Subcutaneous adipose tissue (tissue), 4 donors: ENCODE measurements around the gene FAM89B. TPM values are rescaled to one million over a fixed set of nuclear protein-coding genes. Genes with fewer than 3 reads are reported as not detected.

Experiments
- total RNA-seq, 4 donors: library from RNA; depleted of rRNA; stranded (reverse); fragments of >200 nt; gene quantifications; one replicate each; pipeline ENCODE4 v1.1.0, GENCODE V29; 2016
- TF ChIP-seq, protein P1 (sequence below): fragments of 450-650 bp; IDR thresholded peaks from one replicate; pipeline ENCODE4 v1.5.1; 2016; ENCODE audit warnings: low read depth, mild to moderate bottlenecking, control low read depth, antibody characterized with exemption, moderate library complexity

FAM89B gene
- total RNA-seq, 4 donors from 2014 or later, result 15.2 to 48.8 (median 31.0) TPM

DNA sequence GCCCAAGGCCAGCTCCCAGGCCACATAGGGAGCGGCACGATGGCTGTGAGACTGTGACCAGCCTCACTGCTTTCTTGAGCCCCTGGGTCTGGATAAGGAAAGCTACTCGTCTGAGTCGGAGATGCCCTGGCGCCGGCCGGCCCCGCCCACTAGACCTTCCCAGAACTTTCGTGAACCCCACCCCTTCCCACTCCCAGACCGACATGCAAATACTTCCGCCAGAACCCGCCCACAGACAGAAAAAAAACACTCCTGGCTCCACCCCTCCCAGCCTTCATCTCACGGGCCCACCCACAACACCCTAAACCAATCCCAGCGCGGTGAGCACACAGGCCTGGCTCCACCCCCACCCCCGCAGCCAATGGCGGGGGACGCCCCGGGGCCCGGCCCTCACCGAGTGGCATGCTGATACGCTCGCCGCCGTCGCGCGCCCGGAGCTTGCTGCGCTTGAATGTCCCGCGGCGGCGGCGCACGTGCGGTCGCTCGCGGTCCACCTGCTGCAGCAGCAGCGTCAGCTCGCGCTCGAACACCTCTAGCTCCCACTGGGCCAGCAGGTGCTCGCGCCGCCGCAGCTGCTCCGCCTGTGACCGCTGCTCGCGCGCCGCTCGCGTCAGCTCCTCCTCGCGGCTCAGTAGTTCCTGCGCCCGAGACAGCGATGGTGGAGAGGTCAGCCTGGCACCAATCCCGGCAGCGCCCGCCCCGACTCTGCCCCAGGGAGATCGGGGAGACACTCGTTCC, 34.7 kb downstream of the FAM89B start:
- TF ChIP-seq, protein P1, sequence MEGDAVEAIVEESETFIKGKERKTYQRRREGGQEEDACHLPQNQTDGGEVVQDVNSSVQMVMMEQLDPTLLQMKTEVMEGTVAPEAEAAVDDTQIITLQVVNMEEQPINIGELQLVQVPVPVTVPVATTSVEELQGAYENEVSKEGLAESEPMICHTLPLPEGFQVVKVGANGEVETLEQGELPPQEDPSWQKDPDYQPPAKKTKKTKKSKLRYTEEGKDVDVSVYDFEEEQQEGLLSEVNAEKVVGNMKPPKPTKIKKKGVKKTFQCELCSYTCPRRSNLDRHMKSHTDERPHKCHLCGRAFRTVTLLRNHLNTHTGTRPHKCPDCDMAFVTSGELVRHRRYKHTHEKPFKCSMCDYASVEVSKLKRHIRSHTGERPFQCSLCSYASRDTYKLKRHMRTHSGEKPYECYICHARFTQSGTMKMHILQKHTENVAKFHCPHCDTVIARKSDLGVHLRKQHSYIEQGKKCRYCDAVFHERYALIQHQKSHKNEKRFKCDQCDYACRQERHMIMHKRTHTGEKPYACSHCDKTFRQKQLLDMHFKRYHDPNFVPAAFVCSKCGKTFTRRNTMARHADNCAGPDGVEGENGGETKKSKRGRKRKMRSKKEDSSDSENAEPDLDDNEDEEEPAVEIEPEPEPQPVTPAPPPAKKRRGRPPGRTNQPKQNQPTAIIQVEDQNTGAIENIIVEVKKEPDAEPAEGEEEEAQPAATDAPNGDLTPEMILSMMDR, result no peak

DNA sequence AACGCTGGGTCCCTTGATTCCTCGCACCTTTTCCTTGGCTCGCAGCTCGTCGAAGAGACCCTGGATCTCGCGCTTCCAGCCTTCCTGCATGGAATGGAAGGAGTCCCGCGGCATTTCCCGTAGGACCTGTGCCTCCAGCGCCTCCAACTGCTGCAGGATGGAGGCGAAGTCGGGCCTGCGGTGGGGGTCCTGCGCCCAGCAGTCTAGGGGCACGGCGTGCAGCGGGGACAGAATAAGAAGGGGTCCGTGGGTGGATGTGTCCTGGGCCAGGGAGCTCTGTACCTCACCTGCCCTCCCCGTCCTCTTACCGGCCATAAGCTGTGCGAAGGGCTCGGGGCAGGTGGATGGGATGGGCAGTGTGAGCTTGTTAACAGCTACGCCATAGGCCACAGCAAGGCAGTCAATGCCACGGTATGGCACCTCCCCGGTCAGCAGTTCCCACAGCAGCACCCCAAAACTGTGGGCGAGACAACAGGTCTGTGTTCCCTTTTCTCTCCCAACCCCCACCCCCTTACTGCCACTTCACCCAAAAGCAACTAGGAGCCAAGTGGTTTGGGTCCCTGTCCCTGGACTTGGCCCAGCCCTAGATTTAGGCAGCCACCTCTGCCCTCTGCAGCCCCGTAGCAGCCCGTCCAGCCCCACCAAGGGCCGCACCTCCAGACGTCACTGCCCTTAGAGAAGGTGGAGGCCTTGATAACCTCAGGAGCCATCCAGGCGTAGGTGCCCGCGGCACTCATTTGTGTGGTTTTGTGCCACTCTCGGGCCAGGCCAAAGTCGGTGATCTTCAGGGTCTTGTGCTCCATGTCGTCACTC, 35.5 kb downstream of the FAM89B start:
- TF ChIP-seq, protein P1, result no peak

DNA sequence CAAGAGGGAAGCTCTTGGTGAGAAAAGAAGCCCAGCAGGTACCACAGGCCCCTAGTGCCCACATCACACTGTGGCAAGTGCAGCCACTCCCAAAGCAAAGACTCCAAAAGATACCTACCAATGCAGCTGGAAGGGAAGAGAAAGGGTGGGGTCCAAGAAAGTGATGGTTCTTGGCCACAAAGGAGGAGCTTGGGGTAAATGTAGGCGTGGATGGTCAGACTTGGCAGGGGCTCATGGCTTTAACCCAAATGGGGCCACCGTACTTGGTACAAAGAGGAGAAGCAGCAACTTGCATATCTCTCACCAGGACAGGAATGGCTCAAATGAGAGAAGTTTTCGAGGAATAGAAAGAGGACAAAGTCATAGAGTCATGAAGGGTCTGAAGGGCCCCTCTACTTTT, 36.9 kb downstream of the FAM89B start:
- TF ChIP-seq, protein P1, result no peak

DNA sequence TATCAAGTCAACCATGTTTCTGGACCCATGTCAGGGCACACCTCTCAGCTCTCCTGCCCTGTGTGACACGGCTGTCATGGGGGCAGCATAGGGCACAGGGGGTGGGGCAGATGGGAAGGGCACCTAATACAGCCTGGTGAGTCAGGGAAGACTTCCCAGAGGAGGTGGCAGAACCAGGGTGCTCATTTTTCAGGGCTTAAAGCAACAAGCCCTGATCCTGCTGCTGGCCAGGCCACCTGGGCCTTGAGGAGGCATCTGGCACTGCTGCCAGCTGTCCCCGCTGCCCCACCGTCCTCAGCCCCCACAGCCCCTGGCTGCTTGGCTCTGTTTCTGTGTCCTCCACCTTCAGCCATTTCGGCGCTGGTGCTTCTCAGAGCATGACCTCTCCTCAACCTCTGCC, 37.3 kb downstream of the FAM89B start:
- TF ChIP-seq, protein P1, result no peak

DNA sequence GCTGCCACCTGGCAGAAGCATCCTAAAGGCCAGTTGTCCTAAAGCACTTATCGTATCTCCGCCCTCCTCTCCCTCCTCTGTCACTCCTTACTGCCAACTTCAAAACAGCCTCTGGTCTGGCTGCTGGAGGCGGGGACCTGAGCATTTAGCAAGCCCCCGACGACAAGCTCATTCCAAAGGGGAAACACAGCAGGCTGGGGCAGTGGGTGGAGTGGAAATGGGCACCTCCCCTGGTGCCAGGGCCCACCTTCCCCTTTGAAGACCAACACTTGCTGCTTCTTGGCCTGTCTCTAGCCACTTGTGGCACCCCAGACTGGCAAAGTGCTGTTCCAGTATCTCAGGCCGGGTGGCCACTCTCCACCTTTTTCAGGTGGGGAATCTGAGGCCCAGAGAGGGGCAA, 38.1 kb downstream of the FAM89B start:
- TF ChIP-seq, protein P1, result no peak

DNA sequence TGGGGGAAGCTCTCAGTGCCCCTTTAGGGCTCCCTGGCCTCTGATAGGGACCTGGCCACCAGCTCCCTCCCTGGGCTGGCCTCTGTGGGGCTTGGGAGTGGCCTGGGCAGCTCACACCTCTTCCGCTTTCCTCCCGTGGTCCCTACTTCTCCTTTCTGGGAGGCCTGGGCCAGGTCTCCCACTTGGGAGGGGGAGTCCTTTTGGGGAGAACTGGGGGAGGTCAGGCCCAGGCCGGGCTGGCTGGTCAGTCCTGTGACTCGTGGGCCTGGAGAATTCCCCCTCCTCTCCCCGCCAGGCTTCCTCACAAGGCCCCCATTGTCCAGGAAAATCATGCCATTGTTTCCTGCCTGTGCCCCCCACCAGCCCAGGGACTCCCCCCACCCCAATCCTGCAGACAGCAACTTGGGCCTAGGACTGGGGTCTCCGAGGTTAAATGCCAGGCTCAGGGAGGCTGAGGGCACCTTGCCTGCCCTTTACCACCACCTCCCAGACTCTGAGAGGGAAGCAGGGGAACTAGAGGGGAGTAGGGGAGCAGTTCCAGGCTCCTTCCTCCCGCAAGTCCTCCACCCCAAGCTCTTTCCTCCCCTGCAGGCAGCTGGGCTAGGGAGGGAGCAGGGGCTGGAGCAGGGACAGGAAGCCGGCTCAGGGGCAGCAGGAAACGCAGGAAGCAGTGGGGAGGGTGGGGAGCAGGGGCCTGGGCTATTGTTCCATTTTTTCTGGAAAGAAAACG, 38.9 kb downstream of the FAM89B start:
- TF ChIP-seq, protein P1, result no peak
